Measurements from ENCODE around the gene COL1A1.

COL1A1 gene

DNA sequence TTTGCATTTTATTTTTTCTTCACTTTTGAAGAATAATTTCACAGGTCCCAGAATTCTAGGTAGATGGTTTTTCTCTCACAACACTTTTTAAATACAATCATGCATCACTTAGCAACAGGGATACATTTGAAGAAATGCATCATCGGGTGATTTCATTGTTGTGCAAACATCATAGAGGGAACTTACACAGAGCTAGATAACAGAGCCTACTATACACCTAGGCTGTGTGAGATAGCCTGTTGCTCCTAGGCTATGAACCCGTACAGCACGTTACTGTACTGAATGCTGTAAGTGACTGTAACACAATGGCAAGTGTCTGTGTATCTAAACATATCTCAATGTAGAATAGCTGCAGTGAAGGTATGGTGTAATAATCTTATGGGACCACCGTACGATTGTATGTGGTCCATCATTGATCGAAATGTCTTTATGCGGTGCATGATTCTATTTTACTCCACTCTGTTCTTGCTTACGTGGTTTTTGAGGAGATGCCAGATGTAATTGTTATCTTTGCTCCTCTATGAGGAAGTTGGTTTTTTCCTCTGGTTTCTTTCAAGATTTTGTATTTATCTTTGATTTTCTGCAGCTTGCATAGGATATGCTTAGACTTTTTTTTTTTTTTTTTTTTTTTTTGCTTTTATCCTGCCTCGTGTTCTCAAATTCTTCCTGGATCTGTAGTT, 37.3 kb upstream of the COL1A1 start:
- no peak overlapping the region for H3K4me3 ChIP-seq (ENCODE audit: low read depth, low read length)
- CTCF ChIA-PET = interaction anchor here (0.9 to 1.7 kb wide), 4 partner anchors 13 to 69 kb away, joined by 3 to 6 read pairs (median 4); no protein-coding TSS in a partner anchor
- no peak for DNase-seq (ENCODE audit: low read depth, low spot score)
- TF ChIP-seq, protein P1, sequence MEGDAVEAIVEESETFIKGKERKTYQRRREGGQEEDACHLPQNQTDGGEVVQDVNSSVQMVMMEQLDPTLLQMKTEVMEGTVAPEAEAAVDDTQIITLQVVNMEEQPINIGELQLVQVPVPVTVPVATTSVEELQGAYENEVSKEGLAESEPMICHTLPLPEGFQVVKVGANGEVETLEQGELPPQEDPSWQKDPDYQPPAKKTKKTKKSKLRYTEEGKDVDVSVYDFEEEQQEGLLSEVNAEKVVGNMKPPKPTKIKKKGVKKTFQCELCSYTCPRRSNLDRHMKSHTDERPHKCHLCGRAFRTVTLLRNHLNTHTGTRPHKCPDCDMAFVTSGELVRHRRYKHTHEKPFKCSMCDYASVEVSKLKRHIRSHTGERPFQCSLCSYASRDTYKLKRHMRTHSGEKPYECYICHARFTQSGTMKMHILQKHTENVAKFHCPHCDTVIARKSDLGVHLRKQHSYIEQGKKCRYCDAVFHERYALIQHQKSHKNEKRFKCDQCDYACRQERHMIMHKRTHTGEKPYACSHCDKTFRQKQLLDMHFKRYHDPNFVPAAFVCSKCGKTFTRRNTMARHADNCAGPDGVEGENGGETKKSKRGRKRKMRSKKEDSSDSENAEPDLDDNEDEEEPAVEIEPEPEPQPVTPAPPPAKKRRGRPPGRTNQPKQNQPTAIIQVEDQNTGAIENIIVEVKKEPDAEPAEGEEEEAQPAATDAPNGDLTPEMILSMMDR (IDR thresholded peaks at IDR 0.05; ENCODE audit: insufficient read depth, low read length, missing control alignments) = no peak
- POLR2A ChIA-PET = interaction anchor here (1.1 to 5.0 kb wide), 4 partner anchors 19 to 52 kb away, joined by 3 to 44 read pairs (median 4); partner anchors contain the start of gene COL1A1

DNA sequence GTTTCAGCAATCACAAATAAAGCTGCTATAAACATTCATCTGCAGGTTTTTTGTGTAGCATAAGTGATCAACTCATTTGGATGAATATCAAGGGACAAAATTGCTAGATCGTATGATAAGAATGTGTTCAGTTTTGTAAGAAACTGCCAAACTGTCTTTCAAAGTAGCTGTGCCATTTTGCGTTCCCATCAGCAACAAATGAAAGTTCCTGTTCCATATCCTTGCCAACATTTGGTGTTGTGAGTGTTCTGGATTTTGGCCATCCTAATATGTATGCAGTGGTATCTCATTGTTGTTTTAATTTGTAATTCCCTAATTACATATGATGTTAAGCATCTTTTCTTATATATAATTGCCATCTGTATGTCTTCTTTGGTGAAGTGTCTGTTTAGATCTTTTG, 36.5 kb upstream of the COL1A1 start:
- TF ChIP-seq, protein P1 (IDR thresholded peaks at IDR 0.05; ENCODE audit: insufficient read depth, low read length, missing control alignments) = no peak
- no peak overlapping the region for H3K4me3 ChIP-seq (ENCODE audit: low read depth, low read length)
- CTCF ChIA-PET = interaction anchor here (1.7 kb wide), 1 partner anchor 12 kb away, joined by 6 read pairs; no protein-coding TSS in a partner anchor
- POLR2A ChIA-PET = interaction anchor here (1.1 to 5.0 kb wide), 3 partner anchors 18 to 36 kb away, joined by 3 to 44 read pairs (median 5); partner anchors contain the start of gene COL1A1
- DNase-seq (ENCODE audit: low read depth, low spot score) = no peak

DNA sequence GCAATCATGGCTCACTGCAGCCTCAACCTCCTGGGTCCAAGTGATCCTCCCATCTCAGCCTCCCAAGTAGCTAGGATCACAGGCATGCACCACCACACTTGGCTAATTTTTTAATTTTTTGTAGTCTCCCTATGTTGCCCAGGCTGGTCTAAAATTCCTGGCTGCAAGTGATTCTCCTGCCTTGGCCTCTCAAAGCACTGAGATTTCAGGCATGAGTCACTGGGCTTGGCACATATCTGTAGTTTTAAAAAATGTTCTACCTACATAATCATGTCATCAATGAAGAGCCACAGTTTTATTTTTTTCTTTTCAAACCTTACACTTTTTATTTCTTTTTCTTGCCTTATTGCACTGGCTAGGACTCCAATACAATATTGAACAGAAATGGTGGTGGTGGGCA, 33.1 kb upstream of the COL1A1 start:
- ChIA-PET CTCF (no interaction called here), POLR2A (no interaction called here)
- DNase-seq (ENCODE audit: low read depth, low spot score) = no peak

DNA sequence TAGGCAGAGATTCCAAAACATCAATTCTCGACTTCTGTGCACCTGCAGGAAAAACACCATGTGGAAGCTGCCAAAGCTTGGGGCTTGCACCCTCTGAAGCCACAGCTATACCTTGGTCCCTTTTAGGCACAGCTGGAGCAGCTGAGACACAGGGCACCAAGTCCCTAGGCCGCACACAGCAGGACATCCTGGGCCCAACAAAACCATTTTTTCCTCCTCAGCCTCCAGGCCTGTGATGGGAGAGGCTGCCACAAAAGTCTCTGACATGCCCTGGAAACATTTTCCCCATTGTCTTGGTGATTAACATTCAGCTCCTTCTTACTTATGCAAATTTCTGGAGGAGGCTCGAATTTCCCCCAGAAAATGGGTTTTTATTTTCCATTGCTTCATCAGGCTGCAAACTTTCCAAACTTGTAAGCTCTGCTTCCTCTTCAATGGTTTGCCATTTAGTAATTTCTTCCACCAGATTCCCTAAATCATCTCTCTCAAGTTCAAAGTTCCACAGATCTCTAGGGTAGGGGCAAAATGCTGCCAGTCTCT, 24.3 kb upstream of the COL1A1 start:
- no peak overlapping the region for H3K4me3 ChIP-seq (ENCODE audit: low read depth, low read length)
- no peak for DNase-seq (ENCODE audit: low read depth, low spot score)
- CTCF ChIA-PET = interaction anchor here (1.3 kb wide), 1 partner anchor 12 kb away, joined by 6 read pairs; no protein-coding TSS in a partner anchor
- TF ChIP-seq, protein P1 (IDR thresholded peaks at IDR 0.05; ENCODE audit: insufficient read depth, low read length, missing control alignments) = no peak
- POLR2A ChIA-PET = interaction anchor here (0.9 kb wide), 1 partner anchor 24 kb away, joined by 4 read pairs; the partner anchor contains the start of gene COL1A1

More for the DNA sequence above, 33.1 kb upstream of the COL1A1 start:
- no peak overlapping the region for H3K4me3 ChIP-seq (ENCODE audit: low read depth, low read length)
- TF ChIP-seq, protein P1 (IDR thresholded peaks at IDR 0.05; ENCODE audit: insufficient read depth, low read length, missing control alignments) = no peak

DNA sequence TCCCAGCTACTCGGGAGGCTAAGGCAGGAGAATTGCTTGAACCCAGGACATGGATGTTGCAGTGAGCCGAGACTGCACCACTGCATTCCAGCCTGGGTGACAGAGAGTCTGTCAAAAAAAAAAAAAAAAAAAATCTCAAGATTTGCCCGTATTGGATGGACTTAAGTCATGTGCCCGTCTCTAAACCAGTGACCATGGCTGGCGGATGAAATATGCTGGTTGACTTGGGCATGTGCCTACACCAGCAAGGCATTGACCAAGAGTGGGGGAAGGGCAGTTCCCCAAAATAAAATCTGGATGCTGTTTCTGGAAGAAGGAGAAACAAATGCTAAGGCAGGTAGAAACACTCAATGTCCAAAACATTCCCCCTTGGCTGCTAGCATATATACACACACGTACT, 21.5 kb upstream of the COL1A1 start:
- no peak for DNase-seq (ENCODE audit: low read depth, low spot score)
- CTCF ChIA-PET = interaction anchor here (0.7 to 24.1 kb wide), 2 partner anchors 47 to 61 kb away, joined by 3 to 489 read pairs; partner anchors contain the start of gene TMEM92
- POLR2A ChIA-PET = interaction anchor here (14.6 to 24.4 kb wide), 2 partner anchors 20 to 37 kb away, joined by 831 to 1416 read pairs; partner anchors contain the start of gene COL1A1
- TF ChIP-seq, protein P1 (IDR thresholded peaks at IDR 0.05; ENCODE audit: insufficient read depth, low read length, missing control alignments) = no peak
- H3K4me3 ChIP-seq (ENCODE audit: low read depth, low read length) = no peak overlapping the region
